GM18519 (cell line): Measurements from ENCODE around the gene TPD52L1.

Experiments
- ATAC-seq: cut with Tn5 transposase; IDR thresholded peaks from one replicate; pipeline ENCODE4 v1.9.1; 2021; ENCODE audit warnings: mild to moderate bottlenecking, moderate library complexity; ENCODE audit not compliant: unreplicated experiment, low FRiP score

TPD52L1 gene

GRCh38 chr6:125299257-125299656 is 145.7 kb downstream of the TPD52L1 start:
- no peak for ATAC-seq

- ATAC-seq = no peak
Measured at GRCh38 chr6:125300992-125301434, 147.4 kb downstream of the TPD52L1 start.

GRCh38 chr6:125301435-125302391 is 148.1 kb downstream of the TPD52L1 start, which contains the start of gene HDDC2:
Gene HDDC2 (minus strand): TSS chr6:125301967. CDS start chr6:125301932, 35 bp downstream.
- ATAC-seq = peak; percentile 67

DNA sequence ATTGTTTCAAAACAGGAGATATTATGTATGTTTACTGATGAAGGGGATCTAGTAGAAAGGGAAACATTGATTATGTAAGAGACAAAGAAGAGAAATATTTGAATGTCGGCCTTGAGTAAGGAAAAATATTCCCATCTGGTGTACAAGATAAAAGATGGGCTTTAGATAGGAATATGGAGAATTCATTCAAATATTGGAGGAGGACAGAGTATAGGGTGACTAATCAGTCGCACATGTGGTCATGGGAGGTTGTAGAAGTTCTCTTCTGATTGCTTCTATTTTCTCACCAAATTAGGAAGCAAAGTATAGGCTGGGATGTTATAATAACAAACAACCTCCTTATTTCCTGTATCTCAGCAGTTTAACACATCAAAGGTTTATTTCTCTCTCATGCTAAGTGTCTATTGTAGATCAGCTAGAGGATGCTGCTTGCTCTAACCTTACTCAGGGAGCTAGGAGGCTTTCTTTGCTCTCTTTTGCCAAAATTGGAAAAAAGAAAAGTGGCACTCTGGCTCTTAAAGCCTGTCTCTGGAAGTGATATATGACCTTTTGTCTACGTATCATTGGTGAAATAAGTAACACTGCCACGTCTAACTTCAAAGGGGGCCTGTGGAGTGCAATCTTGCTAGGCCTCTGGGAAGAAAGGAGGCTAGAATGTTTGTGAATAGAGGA is 149.4 kb downstream of the TPD52L1 start:
- no peak for ATAC-seq

DNA sequence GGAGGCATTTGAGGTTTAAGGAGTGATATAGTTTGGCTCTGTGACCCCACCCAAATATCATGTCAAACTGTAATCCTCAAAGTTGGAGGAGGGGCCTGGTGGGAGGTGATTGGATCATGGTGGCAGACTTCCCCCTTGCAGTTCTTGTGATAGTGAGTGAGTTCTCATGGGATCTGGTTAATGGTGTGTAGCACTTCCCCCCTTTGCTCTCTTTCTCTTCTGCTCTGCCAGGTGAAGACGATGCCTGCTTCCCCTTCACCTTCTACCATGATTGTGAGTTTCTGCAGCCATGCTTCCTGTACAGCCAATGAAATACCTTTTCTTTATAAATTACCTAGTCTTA is 149.9 kb downstream of the TPD52L1 start:
- ATAC-seq = no peak

DNA sequence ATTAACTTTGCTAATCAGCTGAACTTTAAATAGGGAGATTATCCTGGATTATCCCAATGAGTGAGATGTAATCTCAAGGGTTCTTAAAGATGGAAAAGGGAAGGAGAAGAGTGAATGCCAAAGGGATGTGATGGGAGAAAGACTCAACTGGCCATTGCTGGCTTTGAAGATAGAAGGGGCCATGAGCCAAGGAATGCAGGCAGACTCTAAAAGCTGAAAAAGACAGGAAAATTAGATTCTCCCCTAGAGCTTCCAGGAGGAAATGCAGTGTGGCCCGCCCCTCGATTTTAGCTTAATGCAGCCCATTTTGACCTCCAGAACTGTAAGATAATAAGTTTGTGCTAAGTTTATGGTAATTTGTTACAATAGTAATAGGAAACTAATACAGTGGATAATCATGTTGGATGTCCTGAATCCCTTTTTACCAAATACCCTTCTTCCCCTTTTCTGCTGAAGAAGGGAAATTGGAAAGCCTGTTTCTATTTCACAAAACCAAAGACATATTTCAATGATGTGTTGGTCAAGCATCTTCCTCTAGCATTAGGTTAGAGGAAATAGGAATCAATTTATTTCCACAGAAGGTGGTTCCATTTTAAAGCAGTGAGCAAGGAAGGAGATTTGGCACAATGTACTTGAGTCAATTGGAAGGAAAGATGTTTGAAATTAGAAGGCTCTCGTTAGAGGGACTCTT is 151.5 kb downstream of the TPD52L1 start:
- no peak for ATAC-seq

- no peak for ATAC-seq
Measured at GRCh38 chr6:125306756-125307149, 153.2 kb downstream of the TPD52L1 start.

DNA sequence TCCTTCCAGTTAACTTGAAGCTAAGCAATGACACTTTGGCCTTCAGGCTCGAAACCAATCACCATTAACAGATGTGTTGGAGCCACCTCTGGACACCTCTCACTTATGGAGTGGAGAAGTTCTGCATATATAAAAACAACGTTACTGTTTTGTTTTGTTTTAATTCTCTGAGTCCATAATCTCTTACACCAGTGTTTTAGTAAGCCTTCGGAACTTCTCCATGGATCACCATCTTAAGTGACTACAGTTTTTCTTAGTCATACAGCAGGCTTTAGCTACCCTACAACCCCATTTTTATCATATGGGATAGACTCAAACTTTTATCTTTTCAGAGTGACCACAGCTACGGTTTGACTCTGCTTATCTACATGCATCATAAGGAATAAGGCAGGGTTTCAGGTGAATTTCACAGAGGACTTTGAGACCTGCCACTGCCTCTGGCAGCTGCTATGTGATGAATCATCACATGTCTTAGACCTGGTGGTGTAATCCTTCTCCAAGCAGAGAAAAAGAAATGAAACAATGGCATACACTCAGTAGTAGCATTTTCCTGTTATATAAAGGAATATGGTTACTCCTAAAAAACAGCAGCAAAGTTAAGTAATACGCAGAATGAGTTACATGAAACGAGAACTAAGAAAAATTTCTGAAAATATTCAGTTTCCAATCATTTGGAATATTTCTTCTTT is 153.7 kb downstream of the TPD52L1 start:
- no peak for ATAC-seq

DNA sequence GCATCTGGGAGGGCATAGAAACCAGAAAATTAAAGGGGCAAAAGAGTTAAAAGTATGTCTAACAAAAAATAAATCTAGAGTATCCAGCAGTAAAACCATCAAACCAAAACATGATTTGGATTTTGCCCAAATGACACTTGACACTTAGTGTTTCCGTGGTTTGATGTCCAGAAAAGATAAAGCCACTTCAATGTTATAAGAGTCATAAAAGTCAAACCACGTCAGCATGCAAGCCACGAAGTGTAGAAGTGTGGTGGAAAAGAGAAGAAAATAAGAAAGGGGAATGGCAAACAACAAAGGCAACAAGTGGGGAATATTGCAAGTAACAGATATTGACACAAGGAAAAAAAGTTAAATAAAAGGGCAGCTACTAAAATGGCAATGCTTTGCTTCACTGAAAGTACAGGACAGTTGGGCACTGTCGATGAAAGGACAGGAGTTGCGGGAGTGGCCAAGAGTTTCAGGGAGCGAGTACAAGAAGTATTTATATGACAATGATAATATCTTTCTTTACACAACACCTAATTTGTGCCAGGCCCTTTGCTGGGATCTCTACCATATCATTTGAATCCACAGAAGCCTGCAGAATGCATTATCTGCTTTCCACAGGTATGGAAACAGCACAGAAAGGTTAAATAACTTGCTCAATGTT is 154.5 kb downstream of the TPD52L1 start:
- no peak for ATAC-seq

DNA sequence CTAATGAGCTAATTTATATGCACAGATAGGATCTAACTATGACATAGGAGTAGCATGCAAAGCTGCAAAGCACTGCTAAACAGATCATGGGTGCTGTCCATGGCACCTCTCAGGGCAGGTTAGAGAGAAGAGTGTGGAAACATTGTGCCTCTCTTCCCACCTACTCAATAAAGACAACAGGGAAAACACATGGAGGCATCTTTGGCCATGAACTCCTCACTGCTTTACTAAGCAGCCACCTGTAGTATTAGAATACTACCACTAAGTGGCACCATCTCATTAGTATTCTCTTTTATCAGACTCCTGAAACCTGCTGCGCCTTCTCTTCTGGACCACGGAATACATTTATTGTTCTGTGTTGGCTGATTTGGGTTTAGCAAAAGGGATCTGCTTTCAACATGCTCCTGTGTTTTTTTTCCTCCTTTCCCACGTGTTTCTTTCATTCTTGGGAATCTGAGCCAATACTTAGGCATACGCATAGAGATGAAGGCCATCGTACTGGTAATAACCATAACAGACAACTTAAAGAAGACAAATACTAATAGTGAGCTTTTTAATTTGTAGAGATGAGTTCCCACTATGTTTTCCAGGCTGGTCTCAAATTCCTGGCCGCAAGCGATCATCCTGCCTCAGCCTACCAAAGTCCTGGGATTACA is 157.5 kb downstream of the TPD52L1 start:
- peak; percentile 78 for ATAC-seq

- no peak for ATAC-seq
Measured at GRCh38 chr6:125312478-125312877, 158.9 kb downstream of the TPD52L1 start.

GRCh38 chr6:125312950-125313349 is 159.4 kb downstream of the TPD52L1 start:
- ATAC-seq = no peak
